ENCODE results near the gene TBP.
A peak's percentile ranks its signal among the peaks of the same experiment; 100 is the strongest.

The TBP gene

GRCh38 chr6:170535004-170535403 is 19.2 kb upstream of the TBP start:
- DNase-seq (ENCODE audit: low read depth): no peak

DNA sequence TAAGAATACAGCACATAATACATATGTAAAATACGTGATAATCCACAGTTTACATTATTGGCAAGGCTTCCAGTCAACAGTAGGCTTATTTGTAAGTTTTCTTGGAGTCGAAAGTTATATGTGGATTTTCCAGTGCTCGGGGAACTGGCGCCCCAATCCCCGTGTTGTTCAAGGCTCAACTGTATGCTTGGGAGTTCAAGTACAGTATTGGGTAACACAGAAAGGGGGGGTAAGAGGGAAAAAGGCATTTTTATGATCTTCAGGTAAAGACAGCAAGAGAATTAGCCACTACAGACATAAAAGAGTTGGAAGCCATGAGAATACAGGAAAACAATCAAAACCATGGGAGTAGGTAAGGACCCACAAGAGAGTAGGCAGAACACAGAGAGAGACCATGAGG is 17.5 kb upstream of the TBP start:
- no peak for DNase-seq (ENCODE audit: low read depth)

- no peak for DNase-seq (ENCODE audit: low read depth)
Measured at GRCh38 chr6:170537329-170537728, 16.8 kb upstream of the TBP start.

DNA sequence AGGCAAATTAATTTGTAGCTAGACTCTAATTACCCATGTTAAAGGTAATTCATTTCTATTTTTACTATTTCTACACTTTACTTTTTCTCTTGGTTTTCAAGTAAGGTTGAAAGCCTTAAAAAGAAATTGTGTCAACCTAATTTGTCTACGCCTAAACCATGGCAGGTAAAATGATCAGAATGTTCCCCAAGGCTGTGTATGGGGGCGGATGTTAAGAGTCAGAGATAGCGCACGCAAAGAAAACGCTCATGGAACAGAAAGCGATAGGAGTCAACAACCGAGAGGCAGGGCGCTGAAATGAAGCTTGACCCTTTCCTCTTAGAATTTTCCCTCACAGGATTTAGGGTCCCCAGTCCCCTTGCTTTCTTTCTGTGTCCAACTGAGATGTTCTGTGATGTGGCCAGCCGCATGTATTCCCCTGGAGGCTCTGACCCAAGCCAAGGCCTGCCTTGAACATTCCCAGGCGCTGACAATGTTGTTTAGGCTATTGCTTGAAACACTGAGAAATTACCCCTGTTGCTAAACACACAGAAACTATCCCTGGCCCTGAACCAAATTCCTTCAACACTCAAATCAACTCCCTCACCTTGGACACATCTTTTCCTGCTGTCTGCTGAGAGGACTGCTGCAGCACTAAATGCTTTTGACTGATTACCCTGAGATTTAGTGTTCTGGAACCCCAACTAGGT is 12.0 kb upstream of the TBP start:
- DNase-seq (ENCODE audit: low read depth): no peak

- no peak for DNase-seq (ENCODE audit: low read depth)
Measured at GRCh38 chr6:170545405-170545804, 8.8 kb upstream of the TBP start.

DNA sequence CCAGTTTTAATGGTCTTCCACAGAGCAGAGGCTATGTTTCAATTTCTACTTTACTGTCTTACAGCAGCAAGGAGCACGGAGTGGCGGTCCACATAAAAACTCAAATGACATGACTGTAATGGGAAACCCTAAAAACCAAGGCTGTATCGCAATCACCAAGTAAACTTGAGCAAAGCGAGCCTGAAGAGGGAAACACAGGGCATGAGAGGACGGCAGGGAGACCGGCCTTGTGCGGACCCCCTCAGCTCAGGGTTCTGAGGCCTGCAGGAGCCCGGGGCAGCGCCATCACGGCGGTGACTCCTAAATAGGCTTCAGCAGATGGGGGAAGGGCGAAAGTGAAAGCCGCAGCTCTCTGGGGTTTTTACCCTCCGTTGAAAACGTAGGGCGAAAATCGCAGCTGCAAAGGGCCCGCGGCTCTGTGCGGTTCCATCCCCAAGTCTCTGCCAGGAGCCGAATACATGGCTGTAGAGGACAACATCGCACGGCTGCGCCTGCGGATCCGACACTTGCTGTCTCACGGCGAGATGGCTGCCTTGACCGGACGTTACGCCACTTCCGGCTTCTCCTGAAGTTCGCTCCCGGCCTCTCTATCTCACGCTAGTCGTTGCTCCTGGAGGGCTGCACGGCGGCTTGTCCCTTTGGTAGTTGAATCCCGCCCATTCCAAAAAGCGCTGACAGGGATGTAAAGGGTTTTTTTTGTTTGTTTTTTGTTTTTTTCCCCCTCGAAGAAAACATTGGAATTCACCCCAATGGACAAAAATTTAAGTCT is 1.2 kb upstream of the TBP start, which contains the start of gene PSMB1:
TSS of gene PSMB1 (minus strand) at position 543 of the 769 bp plus-strand sequence. CDS start at position 478, 65 bp downstream.
- DNase-seq (ENCODE audit: low read depth): peak; percentile 63

- DNase-seq (ENCODE audit: low read depth): peak; percentile 11
Measured at GRCh38 chr6:170553534-170554012, 596 bp upstream of the TBP start.

DNA sequence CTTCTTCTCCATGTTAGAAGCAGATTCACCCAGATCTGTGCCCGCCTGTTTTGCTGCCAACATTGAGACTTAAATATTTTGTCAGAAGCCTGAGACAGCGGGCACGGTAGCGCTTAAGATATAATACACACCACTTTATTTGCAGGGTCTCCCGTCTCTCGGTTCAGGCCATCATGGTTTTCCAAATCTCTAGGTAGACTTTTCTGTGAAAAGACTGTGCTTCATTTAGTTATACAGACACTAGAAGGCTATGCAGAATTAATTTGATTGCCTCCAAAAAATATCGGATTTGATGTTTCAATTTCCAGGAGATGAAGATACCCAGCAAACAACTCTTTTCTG is 598 bp downstream of the TBP start:
- no peak for DNase-seq (ENCODE audit: low read depth)

DNA sequence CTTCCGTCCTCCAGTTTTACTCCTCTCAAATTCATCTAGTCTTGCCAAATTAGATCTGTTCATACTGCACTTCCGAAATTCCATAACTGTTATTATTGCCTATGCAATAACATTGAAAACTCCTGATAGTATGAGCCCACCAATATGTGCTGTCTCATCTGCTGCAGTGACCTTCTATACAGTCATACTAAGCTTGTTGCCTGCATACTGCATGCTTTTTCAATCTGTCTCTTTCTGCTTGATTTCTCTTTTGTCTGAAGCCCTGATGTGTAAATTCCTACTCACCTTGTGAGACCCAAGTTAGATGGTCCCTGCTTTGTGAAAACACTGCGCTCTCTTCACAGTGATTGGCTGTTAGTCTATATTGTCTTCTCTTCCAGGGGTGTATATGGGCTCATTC is 1.1 kb downstream of the TBP start:
- DNase-seq (ENCODE audit: low read depth): no peak

DNA sequence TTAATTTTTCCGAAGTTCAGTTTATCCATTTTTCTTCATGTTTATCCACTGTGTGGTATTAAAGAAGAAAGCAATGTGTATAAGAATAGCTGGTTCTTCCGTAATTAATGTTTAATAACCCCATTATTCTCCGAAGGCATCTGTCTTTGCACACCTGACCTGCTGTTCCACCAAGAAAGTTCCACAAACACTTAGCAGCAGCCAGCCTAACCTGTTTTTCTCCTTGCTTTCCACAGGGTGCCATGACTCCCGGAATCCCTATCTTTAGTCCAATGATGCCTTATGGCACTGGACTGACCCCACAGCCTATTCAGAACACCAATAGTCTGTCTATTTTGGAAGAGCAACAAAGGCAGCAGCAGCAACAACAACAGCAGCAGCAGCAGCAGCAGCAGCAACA is 7.4 kb downstream of the TBP start:
- no peak for DNase-seq (ENCODE audit: low read depth)

DNA sequence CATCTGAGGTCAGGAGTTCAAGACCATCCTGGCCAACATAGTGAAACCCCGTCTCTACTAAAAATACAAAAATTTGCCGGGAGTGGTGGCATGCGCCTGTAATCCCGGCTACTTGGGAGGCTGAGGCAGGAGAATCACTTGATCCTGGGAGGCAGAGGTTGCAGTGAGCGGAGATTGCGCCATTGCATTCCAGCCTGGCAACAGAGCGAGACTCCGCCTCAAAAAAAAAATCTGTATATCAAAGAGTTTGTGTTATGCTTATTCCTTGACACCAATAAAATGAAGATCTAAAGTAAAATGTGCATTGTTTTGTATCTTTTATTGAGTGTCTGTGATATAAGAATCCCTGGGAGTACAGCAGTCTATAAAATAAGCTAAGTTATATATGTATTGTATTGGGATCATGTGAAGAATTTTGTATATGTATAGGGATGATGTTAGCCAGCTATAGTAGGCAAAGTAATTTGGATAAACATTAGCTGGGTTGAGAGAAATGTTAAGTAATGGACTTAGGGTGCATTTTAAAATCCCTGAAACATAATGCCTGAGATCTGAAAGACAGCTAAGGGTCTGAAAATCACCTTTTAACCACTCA is 10.9 kb downstream of the TBP start:
- no peak for DNase-seq (ENCODE audit: low read depth)

DNA sequence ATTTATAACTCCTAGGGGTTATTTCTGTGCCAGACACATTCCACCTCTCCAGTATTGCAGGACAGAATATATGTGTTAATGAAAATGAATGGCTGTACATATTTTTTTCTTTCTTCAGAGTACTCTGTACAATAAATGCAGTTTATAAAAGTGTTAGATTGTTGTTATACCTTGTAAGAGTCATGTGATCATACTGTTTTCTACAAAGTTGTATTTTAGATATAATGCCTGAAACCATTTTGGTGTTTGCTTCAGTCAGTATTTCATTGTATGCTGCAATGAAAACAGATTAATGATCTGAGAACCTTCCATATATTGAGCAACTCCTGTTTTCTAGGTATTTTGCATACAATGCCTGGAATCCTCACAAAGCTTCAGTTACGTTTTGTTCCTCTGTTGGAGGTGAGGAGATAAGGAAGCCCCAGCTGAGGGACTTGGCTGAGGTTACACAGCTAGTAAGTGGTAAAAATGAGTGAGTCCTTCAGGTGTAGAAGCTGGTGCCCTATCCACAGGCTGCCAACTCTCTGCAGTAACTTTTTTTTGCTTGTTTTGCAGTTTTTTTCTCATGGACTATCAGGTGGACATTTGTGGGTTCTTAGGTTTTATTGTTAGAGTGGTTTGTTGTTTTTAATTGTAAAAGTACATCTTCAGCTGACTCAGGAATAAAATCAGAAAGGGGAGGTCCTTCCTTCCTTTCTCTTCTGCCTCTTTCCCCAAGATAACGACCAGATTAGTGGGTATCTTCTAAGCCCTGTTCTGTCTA is 18.7 kb downstream of the TBP start:
- no peak for DNase-seq (ENCODE audit: low read depth)

DNA sequence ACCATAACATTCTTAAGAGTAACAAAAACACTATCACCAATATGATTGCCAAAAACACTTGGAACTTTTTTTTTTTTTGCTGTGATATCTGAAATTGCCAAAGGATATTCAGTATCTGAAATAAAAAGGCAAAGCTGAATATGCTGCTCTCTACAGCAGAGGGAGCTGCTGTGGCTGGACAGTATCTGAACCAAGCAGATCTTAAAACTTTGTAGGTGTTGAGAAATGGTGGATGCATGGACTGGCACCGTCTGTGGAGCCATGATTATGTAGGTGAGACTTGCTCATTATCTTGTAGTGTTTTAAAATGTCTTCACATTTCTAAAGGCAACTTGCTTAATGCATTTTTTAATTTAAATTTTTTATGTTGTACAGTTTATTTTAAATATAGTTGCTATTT is 21.1 kb downstream of the TBP start:
- no peak for DNase-seq (ENCODE audit: low read depth)

GRCh38 chr6:170578909-170579308 is 24.7 kb downstream of the TBP start:
- DNase-seq (ENCODE audit: low read depth): no peak

DNA sequence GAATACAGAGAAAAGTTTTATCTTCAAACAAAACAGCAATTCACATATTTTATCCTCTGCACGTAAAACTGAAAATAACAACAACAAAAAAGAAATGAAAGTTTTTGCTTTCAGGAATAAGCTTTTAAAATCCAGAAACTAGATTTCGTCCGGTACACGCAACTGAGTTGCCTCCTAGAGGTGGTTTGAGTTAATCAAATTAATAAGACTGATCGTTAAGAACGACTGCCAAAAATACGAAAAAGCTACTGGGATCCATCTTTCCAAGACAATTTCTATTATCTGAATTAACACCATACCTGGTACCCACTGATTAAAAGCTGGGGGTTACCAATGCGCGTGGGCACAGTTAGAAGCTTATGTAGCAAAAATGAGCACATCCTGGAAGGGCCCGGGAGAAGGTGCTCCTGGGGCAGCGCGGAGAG is 29.6 kb downstream of the TBP start:
- no peak for DNase-seq (ENCODE audit: low read depth)

GRCh38 chr6:170584181-170584953 is 30.2 kb downstream of the TBP start, which contains the start of gene PDCD2:
PDCD2 (minus strand) TSS chr6:170584637; CDS start chr6:170584581, 56 bp downstream.
- peak; percentile 85 for DNase-seq (ENCODE audit: low read depth)

DNA sequence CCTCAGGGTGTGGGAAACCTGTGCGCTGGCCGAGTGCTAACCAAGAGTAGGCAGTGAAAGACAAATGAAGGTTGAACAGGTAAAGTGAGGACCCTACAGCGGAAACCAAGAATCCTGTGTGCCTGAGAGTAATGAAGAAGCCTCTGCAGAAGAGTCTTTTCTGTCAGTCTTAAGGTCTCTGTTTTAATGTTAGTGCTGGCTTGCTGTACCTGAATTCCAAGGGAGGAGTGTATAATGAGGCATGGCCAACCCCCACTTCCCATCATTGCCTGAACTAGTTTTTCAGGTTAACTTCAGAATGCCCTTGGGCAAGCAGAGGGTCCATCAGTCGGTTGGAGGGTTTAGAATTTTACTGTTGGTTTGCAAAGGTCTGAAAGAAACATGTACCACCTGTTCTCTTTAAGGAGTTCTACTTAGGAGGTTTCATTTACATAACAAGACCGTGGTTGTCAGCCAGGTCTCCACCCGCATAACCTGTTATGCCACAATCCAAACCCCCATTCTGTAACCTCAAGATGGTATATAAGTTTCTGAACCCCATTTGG is 30.9 kb downstream of the TBP start:
- no peak for DNase-seq (ENCODE audit: low read depth)

DNA sequence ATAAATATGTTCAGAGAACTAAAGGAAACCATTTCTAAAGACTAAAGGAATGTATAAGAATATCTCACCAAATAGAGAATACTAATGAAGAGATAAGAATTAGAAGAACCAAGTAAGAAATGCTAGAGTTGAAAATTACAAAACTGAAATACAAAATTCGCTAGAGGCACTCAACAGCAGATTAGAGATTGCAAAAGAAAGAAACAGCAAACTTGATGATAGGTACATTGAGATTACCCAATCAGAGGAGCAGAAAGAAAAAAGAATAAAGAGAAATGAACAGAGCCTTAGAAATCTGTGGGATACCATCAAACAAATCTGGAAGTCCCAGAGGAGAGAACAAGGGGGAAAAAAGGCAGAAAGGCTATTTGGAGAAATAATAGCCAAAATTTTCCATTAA is 36.6 kb downstream of the TBP start:
- DNase-seq (ENCODE audit: low read depth): no peak

DNA sequence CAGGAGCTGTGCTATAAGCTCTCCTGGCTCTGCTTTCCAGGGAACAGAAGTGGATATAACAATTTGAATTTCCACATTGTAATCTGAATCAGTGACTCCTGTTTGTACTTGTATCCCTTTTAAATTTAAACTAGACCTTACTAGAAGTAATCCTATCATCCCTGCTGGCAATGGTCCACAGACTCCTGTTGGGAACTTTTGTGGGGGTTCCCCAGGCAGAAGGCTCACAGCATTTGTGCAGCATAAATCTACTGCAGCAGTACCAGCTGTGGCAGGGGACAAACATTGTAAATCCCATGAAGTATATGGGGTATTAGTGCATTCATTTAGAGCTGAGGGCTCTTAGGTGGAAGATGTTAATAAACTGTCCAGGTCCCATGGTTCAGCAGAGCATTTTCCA is 42.3 kb downstream of the TBP start:
- DNase-seq (ENCODE audit: low read depth): no peak

DNA sequence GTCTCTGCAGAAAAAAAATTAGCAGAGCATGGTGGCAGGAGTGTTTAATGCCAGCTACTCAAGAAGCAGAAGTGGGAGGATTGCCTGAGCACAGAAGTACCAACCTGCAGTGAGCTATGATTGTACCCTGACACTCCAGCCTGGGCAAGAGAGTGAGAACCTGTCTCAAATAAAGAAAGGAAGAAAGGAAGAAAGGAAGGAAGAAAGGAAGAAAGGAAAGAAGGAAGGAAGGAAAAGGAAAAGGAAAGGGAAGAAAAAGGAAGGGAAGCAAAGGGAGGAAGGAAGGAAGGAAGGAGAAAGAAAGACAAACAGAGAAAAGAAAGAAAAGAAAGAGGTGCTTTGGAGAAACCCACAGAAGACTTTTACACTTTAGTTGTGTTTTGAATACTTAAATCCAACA is 43.1 kb downstream of the TBP start:
- DNase-seq (ENCODE audit: low read depth): no peak

DNA sequence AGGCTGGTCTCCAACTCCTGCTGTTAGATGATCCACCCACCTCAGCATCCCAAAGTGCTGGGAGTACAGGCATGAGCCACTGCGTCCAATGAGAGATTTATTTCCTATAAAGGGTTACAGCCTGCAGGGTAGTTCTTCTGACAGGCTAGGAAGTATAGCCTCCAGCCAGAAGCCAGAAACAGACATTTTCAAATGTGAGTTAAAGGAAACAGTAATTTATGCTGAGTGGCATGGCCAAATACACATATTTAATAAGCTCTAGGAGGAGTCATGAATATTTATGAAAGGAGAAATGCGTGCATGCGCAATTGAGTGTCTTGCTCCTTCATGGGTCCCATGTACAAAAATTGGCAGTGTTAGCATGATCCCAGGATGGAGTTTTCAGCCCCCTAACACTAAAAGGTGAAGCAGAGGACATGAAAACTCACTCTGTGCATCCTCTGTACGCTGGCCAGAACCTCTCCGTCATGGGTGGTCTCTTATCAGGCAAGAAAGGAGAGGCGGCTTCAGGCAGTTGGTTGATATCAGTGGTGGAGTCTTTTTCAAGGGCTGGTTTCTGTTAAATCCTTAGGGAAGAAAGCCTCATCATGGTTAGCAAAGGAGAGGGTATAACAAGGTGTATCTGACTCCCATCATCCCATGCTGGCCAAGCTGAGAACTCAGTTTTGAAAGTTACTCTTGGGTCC is 51.5 kb downstream of the TBP start:
- no peak for DNase-seq (ENCODE audit: low read depth)
